Motor neuron (in vitro differentiated cells): ENCODE data around the gene RAP1GAP2. TPM values are rescaled to one million over a fixed set of nuclear protein-coding genes. Genes with fewer than 3 reads are reported as not detected.

Experiments
- ATAC-seq, 8 experiments: fragments of 200-7000 bp; cut with Tn5 transposase; replicated peaks in 6 of 8; 2 replicates each; pipeline ENCODE4 v1.8.0; 2021; ENCODE audit warnings: mild to moderate bottlenecking in 8 of 8, moderate library complexity in 8 of 8
- H3K27ac ChIP-seq, 2 donors: fragments of 250-450 bp; sonication (Bioruptor Pico); 2 replicates each; pipeline ENCODE4 v1.9.0; 2021; ENCODE audit warnings: antibody characterized with exemption in 2 of 2, mild to moderate bottlenecking in 2 of 2, moderate library complexity in 1 of 2
- H3K4me1 ChIP-seq, 2 donors: fragments of 250-450 bp; sonication (Bioruptor Pico); replicated peaks in 1 of 2; 2 replicates each; pipeline ENCODE4 v1.6.1; 2021; ENCODE audit warnings: antibody characterized with exemption in 2 of 2, mild to moderate bottlenecking in 2 of 2, moderate library complexity in 1 of 2
- H3K4me3 ChIP-seq, 5 donors: fragments of 250-450 bp; sonication (Bioruptor Pico); 2 replicates each; pipeline ENCODE4 v1.9.0; 2021; ENCODE audit warnings: antibody characterized with exemption in 5 of 5, mild to moderate bottlenecking in 5 of 5, moderate library complexity in 4 of 5
- WGBS, 10 experiments: fragments of 450-650 bp; shearing (Covaris generic); methylation state at CpG; one replicate each; pipeline ENCODE4 v1.0.0; 2022; 5-methylcytosine and 5-hydroxymethylcytosine counted together
- in situ Hi-C, 9 experiments: fragments of 400-800 bp; cut with MboI; loops; one replicate each; pipeline ENCODE4 v1.15.0; 2021; ENCODE audit warnings: low sequenced_read_pairs in 9 of 9, low pct_unique_long_range_greater_than_20kb in 2 of 9; ENCODE audit not compliant: unreplicated experiment in 9 of 9
- total RNA-seq, 8 experiments: library from RNA; unstranded; fragments of 300-600 nt; gene quantifications; 2 replicates each; pipeline versions ENCODE4 v1.2.3 to v1.2.4, GENCODE V29; 2022

Gene RAP1GAP2
- total RNA-seq, 8 experiments from 2014 or later, result 0.76 to 16.7 (median 4.3) TPM

DNA sequence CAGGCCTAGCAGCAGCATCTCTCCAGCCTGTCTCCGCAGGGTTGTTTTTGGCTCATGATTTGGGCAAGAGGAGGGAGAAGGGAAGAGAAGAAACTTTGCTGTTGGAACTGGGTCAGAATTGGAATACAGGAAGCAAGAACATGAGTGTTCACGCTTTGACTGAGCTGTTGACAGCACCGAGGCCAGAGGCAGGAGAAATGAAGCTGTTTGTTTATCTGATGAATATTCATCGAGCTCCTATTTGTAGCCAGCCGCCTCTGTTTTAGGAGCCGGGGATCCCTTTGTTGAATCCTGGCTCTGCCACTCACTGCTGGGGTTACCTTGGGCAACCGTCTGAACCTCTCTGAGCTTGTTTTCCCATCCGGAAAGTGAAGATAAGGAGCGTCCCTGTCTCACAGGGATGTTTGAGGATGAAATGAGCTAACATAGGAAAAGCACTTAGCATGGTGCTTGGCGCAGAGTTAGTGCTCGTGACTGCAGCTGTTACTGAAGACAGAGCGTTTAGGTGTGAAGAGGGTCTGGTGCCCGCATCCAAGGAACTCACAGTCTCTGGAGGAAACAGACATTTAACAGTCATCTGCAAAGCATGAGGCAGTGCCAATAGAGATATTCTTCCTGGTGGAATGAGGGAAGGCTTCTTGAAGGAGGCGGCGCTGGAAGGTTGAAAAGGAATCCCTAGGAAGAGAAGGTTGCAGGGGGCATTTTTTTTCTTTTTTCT lies 29.2 kb downstream of the RAP1GAP2 start:
- H3K4me3 ChIP-seq, result no peak overlapping the region
- WGBS, 10 experiments, result 37 to 95% (median 80%) methylated on average over 2 to 12 of the region's 15 CpGs; no CpG with 5 or more reads in 1 of the 10 experiments
- in situ Hi-C loops, result loop anchor here in 5 of 9 experiments (10.0 to 25.0 kb wide), 3 partner anchors 187 to 812 kb away; partner anchors contain the start of genes CTNS (in 1 of the 5) and SHPK (in 1 of the 5)
- ATAC-seq, result peak in 1 of 8 experiments; percentile 29
- H3K4me1 ChIP-seq, result peaks cover 0 to 2% of the 10 kb centered on the region in 2 donors
- H3K27ac ChIP-seq, result no peak overlapping the region

DNA sequence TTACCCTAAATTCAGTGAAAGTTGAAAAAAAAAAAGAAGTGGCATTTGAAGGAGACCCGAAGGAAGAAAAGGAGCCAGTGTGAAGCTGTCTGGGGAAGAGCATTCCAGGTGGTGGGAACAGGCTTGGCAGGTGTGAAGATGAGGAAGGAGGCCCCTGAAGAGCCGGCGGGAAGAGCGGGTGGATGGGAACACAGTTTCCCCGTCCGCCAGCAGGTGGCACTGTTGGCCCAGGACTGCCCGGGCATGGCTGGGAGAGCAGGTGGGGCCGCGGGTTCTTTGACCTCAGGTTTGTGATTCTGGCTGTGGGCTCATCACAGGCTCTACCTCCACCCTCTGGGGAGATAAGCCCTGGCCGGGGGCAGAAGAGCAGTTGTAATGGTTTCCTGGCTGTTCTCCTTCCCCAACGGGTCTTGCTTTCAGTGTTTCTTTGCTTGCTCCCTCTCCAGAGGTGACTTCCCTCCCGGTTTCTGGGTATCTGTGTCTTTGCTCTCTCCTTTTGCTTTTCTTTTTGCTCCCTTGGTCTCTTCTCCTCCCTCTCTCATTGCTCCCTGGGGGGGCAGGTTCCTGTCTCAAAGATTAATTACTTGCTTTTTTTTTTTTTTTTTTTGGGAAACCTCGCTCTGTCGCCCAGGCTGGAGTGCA lies 32.3 kb downstream of the RAP1GAP2 start:
- H3K4me3 ChIP-seq, result no peak overlapping the region
- peaks cover 0 to 2% of the 10 kb centered on the region in 2 donors for H3K4me1 ChIP-seq
- in situ Hi-C loops, result loop anchor here in 5 of 9 experiments (10.0 to 25.0 kb wide), 3 partner anchors 184 to 809 kb away; partner anchors contain the start of genes CTNS (in 1 of the 5) and SHPK (in 1 of the 5)
- no peak overlapping the region for H3K27ac ChIP-seq
- ATAC-seq, result peak; percentile 79 to 91 (median 82)
- 0 to 54% (median 18%) methylated on average over 3 to 9 of the region's 14 CpGs; no CpG with 5 or more reads in 2 of the 10 experiments for WGBS, 10 experiments

DNA sequence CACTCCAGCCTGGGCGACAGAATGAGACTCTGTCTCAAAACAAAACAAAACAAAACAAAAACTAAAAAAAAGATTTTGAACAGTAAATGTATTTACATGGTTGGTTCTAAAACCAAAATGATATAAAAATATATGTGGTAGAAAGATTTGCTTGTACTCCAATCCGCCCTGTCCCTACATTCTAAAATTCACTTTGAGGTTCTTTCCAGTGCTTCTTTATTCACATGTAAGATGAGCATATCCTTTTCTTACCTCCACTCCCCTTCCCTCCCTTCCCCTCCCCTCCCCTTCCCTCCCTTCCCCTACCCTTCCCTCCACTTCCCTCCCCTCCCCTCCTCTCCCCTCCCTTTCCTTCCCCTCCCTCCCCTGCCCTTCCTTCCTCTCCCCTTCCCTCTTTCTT lies 34.4 kb downstream of the RAP1GAP2 start:
- WGBS, 10 experiments, result 67 to 100% methylated on average over 1 of the region's 2 CpGs; no CpG with 5 or more reads in 8 of the 10 experiments
- ATAC-seq, result no peak
- Histone ChIP-seq H3K4me3 (no peak overlapping the region), H3K27ac (no peak overlapping the region), H3K4me1 (peaks cover 0 to 2% of the 10 kb centered on the region in 2 donors)
- in situ Hi-C loops, result loop anchor here in 4 of 9 experiments (25.0 kb wide), 2 partner anchors 182 to 807 kb away; partner anchors contain the start of genes CTNS (in 1 of the 4) and SHPK (in 1 of the 4)

DNA sequence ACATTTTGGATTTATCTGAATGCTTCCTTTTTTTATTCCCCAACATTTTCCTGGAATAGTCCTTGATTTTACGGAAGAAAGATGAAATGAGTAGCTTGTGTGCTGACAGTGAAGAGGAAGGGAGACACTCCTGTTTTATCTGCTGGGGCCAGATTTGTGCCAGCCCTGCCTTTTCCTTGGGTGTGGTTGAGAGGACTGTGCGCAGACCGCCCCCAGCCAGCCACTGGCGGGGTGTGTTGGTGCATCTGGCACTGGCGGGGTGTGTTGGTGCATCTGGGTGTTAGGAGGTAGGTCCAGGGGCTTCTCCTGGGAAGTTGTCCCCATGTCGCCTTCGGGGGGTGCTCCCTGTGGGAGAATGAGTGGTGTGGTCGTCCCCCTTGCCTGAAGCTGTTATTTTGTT lies 39.5 kb downstream of the RAP1GAP2 start:
- in situ Hi-C loops, result loop anchor here in 4 of 9 experiments (25.0 kb wide), 2 partner anchors 177 to 802 kb away; partner anchors contain the start of genes CTNS (in 1 of the 4) and SHPK (in 1 of the 4)
- no peak overlapping the region for H3K4me3 ChIP-seq
- no peak for ATAC-seq
- 21 to 81% (median 63%) methylated on average over 1 to 5 of the region's 8 CpGs; no CpG with 5 or more reads in 4 of the 10 experiments for WGBS, 10 experiments
- no peak overlapping the region for H3K27ac ChIP-seq
- no peaks in the 10 kb centered on the region for H3K4me1 ChIP-seq

DNA sequence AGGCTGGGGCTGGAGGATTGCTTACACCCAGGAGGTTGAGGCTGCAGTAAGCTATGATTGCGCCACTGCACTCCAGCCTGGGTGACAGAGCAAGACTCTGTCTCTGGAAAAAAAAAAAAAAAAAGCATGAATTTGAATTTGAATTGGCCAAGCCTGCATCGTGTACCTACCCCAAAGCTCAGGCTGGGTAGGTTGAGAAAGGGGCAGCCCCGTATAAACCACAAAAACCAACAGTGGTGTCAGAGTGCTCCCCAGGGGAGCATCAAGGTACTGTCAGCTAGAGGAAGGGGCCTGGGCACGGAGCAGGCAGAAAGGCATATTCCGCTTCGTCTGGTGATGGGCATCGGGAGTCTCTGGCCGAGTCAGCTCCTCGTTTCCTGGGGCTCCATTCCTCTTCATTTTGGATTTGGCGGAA lies 40.9 kb downstream of the RAP1GAP2 start:
- 0 to 79% (median 60%) methylated on average over 1 to 10 of the region's 10 CpGs; no CpG with 5 or more reads in 3 of the 10 experiments for WGBS, 10 experiments
- in situ Hi-C loops, result loop anchor here in 4 of 9 experiments (25.0 kb wide), 2 partner anchors 175 to 800 kb away; partner anchors contain the start of genes CTNS (in 1 of the 4) and SHPK (in 1 of the 4)
- H3K4me3 ChIP-seq, result no peak overlapping the region
- H3K27ac ChIP-seq, result no peak overlapping the region
- peak in 1 of 8 experiments; percentile 25 for ATAC-seq
- H3K4me1 ChIP-seq, result no peaks in the 10 kb centered on the region

DNA sequence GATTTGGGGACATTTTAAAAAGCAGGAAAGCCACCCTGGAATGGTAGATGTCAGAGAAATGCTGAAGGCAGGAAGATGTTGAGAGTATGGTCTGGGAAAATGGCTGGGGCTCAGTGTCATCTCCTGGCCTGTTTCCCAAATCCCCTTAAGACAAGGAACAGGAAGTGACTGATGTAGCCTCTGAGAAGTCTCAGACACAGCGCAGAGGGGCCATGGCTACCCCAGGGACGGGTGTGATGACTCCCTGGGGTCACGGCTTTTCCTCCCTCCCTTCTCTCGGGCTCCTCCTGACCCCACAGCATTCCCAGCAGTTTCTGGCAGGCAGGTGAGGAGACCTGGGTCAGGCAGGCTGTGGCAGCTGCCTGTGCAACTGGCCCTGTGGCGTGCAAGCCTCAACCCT lies 45.4 kb downstream of the RAP1GAP2 start:
- H3K4me1 ChIP-seq, result peaks cover 0 to 5% of the 10 kb centered on the region in 2 donors
- in situ Hi-C loops, result loop anchor here in 4 of 9 experiments (25.0 kb wide), 2 partner anchors 171 to 796 kb away; partner anchors contain the start of genes CTNS (in 1 of the 4) and SHPK (in 1 of the 4)
- no peak for ATAC-seq
- H3K4me3 ChIP-seq, result no peak overlapping the region
- WGBS, 10 experiments, result 47 to 89% (median 88%) methylated on average over 3 to 5 of the region's 5 CpGs; no CpG with 5 or more reads in 7 of the 10 experiments
- H3K27ac ChIP-seq, result no peak overlapping the region

DNA sequence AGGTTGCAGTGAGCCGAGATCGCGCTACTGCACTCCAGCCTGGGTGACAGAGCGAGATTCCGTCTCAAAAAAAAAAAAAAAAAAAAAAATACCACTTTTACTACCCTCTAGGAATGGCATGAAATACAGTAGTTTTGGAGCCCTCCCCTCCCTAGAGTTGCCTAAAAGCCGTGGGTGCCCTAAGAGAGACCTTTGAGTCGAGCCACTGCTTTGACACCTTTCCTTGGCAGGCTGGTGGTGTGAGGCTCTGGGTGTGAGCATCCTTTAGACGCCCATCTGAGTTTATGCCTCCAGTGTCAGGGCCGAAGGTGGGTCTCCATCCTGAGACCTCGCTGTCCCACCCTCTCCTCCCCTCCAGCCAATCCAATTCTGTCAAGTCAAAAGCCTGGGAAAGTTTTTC lies 46.2 kb downstream of the RAP1GAP2 start:
- in situ Hi-C loops, result loop anchor here in 4 of 9 experiments (25.0 kb wide), 2 partner anchors 170 to 795 kb away; partner anchors contain the start of genes CTNS (in 1 of the 4) and SHPK (in 1 of the 4)
- Histone ChIP-seq H3K4me3 (no peak overlapping the region), H3K27ac (no peak overlapping the region), H3K4me1 (peaks cover 0 to 8% of the 10 kb centered on the region in 2 donors)
- no peak for ATAC-seq
- 8 to 100% (median 88%) methylated on average over 2 to 6 of the region's 10 CpGs; no CpG with 5 or more reads in 7 of the 10 experiments for WGBS, 10 experiments

DNA sequence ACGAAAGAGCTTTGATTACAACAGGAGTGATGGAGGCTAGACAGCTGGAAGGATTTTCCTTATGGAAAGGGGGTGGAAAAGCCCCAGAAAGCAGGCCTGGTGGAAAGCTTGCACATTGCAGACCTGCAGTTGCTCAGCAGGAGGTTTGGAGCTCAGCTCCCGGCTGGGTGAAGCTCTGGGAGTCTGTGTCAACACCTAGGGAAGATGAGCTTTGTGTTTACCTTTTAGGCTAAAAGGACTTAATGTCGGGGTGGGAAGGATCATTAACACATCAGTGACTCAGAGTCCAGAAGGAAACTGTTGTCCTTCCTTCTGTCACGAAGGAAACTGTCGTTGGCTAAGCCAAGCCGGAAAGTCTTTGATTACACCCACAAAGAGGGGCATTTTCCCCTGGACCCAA lies 48.2 kb downstream of the RAP1GAP2 start:
- peak in 3 of 8 experiments; percentile 7 to 37 (median 25) for ATAC-seq
- 0 to 47% (median 13%) methylated on average over 1 to 4 of the region's 6 CpGs; no CpG with 5 or more reads in 4 of the 10 experiments for WGBS, 10 experiments
- in situ Hi-C loops, result loop anchor here in 4 of 9 experiments (25.0 kb wide), 2 partner anchors 168 to 793 kb away; partner anchors contain the start of genes CTNS (in 1 of the 4) and SHPK (in 1 of the 4)
- Histone ChIP-seq H3K27ac (no peak overlapping the region), H3K4me3 (no peak overlapping the region), H3K4me1 (peaks cover 0 to 19% of the 10 kb centered on the region in 2 donors)

DNA sequence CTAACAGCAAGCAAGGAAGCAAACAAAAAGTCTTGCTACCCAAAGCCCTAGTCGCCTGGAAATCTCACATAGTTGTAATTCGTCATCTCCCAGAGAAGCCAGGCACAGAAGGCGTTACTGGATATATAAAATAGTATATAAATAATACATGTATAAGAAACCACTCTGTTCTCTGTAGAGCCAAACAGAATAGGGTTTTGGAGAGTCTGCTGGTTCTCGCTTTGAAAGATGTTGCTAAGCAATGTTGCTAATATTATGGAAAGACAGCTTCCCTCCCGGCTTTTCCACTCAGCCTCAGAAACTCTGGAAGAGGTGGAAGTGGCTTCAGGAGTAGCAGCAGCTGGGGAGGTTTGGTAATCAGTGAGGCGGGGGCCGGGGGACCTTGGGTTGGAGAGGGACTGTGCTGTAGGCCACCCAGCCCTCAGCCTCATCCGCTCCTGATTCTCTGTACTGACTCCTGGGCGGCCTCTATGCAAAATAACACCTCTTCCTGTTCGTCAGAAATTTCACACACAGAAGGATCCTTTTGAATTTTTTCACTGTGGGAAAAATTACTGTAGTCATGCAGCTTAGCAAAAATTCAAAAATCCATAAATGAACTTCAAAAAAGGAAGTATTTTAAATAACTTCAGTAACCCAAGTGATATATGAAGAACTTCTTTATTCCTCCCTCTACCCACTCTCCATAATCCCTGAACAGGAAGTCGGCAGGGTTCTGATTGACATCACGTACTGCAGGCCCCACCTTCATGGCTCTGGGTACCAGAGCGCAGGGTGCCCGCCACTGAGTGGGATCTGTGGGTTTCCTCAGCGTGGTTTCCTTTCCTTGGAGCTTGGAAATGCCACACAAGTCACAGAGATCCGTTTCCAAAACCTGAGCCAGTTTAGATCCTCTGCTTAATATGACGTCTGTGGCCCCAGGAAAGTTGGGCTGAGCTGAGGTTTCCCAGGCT lies 51.4 kb downstream of the RAP1GAP2 start:
- Histone ChIP-seq H3K4me3 (no peak overlapping the region), H3K27ac (no peak overlapping the region), H3K4me1 (peaks cover 0 to 19% of the 10 kb centered on the region in 2 donors)
- 24 to 100% (median 65%) methylated on average over 1 to 10 of the region's 17 CpGs; no CpG with 5 or more reads in 1 of the 10 experiments for WGBS, 10 experiments
- in situ Hi-C loops, result loop anchor here in 4 of 9 experiments (25.0 kb wide), 2 partner anchors 165 to 790 kb away; partner anchors contain the start of genes CTNS (in 1 of the 4) and SHPK (in 1 of the 4)
- ATAC-seq, result peak in 4 of 8 experiments; percentile 2 to 23 (median 14)

DNA sequence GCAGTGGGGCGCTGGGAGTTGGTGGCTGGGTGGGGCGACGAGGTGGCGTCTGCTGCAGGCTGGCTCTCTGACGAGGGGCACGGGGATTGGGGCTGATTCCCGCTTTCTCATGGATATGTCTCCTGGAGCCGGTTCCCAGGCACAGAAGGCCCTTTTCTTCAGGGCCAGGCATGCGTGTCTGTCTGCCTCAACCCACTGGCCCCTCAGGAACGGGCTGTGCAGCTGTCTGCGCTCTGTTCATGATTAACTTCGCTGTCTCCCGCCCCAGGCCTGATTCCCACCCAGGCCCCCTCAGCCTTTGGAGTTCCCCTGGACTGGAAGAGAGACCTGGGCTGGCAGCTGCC lies 53.1 kb downstream of the RAP1GAP2 start:
- Histone ChIP-seq H3K4me1 (peaks cover 0 to 19% of the 10 kb centered on the region in 2 donors), H3K4me3 (no peak overlapping the region), H3K27ac (no peak overlapping the region)
- 0% methylated on average over 1 of the region's 13 CpGs; no CpG with 5 or more reads in 9 of the 10 experiments for WGBS, 10 experiments
- in situ Hi-C loops, result loop anchor here in 4 of 9 experiments (25.0 kb wide), 2 partner anchors 163 to 788 kb away; partner anchors contain the start of genes CTNS (in 1 of the 4) and SHPK (in 1 of the 4)
- ATAC-seq, result peak in 4 of 8 experiments; percentile 1 to 10 (median 4)

DNA sequence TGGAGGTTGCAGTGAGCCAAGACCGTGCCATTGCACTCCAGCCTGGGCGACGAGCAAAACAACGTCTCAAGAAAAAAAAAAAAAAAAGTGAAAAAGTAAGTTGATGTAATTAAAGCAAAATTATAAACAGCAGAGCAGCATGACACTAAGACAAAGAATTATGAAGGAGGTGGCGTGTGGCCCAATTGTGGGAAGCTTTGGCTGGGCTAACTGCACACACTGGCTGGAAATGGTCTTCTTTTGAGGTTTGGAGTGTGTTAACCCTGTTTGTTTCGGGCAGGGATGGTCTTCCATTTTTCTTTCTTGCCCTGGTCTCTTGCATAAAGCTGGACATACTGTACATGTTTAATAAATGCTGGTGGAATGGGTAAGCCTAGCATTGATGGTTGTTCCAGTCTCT lies 54.8 kb downstream of the RAP1GAP2 start:
- H3K27ac ChIP-seq, result no peak overlapping the region
- no peak for ATAC-seq
- no peak overlapping the region for H3K4me3 ChIP-seq
- WGBS, 10 experiments, result 0 to 100% (median 62%) methylated on average over 3 to 6 of the region's 6 CpGs; no CpG with 5 or more reads in 4 of the 10 experiments
- H3K4me1 ChIP-seq, result peaks cover 0 to 19% of the 10 kb centered on the region in 2 donors
- in situ Hi-C loops, result loop anchor here in 1 of 9 experiments (10.0 kb wide), 1 partner anchor 164 kb away; no protein-coding TSS in a partner anchor
